ENCODE measurements around the gene TLCD3B.

The TLCD3B gene

DNA sequence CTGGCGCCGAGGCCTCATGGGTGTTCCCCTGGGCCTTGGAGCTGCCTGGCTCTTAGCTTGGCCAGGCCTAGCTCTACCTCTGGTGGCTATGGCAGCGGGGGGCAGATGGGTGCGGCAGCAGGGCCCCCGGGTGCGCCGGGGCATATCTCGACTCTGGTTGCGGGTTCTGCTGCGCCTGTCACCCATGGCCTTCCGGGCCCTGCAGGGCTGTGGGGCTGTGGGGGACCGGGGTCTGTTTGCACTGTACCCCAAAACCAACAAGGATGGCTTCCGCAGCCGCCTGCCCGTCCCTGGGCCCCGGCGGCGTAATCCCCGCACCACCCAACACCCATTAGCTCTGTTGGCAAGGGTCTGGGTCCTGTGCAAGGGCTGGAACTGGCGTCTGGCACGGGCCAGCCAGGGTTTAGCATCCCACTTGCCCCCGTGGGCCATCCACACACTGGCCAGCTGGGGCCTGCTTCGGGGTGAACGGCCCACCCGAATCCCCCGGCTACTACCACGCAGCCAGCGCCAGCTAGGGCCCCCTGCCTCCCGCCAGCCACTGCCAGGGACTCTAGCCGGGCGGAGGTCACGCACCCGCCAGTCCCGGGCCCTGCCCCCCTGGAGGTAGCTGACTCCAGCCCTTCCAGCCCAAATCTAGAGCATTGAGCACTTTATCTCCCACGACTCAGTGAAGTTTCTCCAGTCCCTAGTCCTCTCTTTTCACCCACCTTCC is 43.5 kb downstream of the TLCD3B start:
- no peak for DNase-seq

DNA sequence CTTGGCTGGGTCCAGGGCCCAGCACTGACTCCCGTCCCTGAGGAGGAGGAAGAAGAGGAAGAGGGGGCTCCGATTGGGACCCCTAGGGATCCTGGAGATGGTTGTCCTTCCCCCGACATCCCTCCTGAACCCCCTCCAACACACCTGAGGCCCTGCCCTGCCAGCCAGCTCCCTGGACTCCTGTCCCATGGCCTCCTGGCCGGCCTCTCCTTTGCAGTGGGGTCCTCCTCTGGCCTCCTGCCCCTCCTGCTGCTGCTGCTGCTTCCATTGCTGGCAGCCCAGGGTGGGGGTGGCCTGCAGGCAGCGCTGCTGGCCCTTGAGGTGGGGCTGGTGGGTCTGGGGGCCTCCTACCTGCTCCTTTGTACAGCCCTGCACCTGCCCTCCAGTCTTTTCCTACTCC is 44.1 kb downstream of the TLCD3B start:
- DNase-seq = no peak

- DNase-seq = no peak
Measured at GRCh38 chr16:29986231-29986630, 44.8 kb downstream of the TLCD3B start.

DNA sequence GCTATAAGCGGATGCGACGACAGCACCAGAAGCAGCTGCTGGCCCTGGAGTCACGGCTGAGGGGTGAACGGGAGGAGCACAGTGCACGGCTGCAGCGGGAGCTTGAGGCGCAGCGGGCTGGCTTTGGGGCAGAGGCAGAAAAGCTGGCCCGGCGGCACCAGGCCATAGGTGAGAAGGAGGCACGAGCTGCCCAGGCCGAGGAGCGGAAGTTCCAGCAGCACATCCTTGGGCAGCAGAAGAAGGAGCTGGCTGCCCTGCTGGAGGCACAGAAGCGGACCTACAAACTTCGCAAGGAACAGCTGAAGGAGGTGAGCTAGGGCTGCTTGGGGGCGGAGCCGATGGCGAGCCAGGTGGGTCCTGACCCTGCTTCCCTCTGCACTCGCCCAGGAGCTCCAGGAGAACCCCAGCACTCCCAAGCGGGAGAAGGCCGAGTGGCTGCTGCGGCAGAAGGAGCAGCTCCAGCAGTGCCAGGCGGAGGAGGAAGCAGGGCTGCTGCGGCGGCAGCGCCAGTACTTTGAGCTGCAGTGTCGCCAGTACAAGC is 45.7 kb downstream of the TLCD3B start:
- no peak for DNase-seq

GRCh38 chr16:29984764-29985147 is 46.3 kb downstream of the TLCD3B start:
- DNase-seq = no peak

GRCh38 chr16:29984137-29984763 is 46.8 kb downstream of the TLCD3B start:
- DNase-seq = no peak

- DNase-seq = no peak
Measured at GRCh38 chr16:29983420-29984136, 47.5 kb downstream of the TLCD3B start.

DNA sequence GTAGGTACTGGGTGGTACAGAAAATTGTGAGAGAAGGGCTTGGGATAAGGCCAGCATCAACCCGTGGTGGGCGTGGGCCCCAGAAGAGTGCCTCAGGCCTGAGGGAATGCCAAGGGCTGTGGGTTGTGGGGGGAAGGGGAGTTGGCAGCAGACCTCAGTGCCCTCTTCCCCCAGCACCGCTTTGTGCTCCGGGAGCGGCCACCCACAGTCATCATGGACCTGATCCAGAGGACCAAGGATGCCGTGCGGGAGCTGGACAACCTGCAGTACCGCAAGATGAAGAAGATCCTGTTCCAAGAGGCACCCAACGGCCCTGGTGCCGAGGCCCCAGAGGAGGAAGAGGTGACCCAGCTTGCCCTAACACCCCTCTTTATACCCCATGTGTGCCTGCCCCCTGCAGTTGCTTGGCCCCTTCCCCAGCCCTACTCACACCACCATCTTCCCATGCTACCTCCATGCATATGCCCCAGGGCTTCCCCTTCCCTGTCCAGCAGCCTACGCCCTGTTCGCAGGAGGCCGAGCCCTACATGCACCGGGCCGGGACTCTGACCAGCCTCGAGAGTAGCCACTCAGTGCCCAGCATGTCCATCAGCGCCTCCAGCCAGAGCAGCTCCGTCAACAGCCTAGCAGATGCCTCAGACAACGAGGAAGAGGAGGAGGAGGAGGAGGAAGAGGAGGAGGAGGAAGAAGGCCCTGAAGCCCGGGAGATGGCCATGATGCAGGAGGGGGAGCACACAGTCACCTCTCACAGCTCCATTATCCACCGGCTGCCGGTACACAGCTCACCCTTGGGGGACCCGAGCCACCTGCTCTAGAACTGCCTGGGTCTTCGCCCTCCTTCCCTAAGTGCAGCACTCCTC is 48.3 kb downstream of the TLCD3B start:
- DNase-seq = no peak

DNA sequence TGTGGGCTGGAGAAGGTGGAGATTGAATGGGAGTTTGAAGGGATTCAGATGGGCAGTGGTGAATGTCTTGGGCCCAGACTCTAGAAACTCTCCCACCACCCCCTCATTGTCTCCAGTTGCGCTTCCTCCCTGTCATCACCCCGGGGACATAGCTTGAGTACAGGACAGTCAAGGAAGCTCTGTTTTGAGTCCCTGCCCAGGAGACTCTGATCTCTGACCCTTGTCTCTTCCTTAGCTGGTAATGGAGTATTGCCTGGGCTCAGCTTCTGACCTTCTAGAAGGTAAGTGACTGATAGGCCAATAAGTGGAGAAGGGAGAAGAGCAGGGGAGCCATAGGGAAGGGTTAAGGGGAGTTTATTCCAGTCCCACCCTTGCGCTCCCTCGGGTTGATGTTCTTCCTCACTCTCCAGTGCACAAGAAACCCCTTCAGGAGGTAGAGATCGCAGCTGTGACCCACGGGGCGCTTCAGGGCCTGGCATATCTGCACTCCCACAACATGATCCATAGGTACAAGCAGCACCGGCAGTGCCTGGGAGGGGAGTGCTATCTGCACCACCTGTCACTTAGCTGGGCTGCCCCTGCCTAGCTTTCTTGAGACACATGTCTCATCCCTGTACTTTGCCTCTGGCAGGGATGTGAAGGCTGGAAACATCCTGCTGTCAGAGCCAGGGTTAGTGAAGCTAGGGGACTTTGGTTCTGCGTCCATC is 52.4 kb downstream of the TLCD3B start:
- DNase-seq = no peak

DNA sequence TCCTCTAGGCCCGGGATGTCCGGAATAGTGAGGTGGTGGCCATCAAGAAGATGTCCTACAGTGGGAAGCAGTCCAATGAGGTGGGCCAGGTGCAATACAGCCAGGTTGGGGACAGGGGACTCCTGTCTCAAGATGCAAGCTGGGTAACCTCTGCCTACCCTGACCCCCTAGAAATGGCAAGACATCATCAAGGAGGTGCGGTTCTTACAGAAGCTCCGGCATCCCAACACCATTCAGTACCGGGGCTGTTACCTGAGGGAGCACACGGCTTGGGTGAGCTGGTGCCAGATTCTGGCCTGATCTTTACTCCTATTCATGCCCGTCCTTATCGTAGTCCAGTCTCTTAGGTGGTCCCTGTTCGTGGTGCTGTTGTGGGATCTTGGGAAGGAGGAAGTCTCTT is 53.0 kb downstream of the TLCD3B start:
- no peak for DNase-seq

GRCh38 chr16:29977063-29977825 is 53.8 kb downstream of the TLCD3B start:
- no peak for DNase-seq

DNA sequence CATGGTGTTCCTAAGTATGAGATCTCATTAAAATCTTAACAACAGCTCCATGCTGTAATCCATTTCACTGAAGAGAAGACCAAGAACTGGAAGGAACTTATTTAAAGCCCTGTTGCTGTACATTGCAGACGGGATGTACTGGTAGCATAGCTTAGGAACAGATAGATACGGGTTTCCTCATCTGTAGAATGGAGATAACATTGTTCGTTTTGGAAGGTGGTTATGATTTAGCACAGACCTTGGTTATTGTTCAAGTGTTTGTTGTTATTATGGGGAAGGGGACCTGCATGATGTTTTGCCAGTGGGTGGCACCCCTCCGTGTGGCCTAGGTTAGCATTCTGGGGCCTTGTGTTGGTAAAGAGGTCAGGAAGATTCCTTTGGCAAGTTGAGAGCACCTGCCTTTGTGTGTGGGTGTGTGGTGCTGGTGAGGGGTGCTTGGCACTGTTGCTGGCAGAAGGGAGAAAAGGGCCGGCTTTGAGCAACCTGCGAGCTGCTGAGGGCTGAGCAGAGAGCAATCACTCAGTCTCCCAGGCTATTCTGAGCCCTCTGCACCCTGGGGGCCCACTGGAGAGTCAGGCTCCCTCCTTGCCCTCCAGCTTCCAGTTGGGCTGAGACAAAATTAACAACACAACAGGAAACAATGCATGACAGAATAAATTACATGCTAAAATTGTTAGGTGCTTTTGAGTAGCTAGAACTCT is 55.1 kb downstream of the TLCD3B start:
- no peak for DNase-seq

DNA sequence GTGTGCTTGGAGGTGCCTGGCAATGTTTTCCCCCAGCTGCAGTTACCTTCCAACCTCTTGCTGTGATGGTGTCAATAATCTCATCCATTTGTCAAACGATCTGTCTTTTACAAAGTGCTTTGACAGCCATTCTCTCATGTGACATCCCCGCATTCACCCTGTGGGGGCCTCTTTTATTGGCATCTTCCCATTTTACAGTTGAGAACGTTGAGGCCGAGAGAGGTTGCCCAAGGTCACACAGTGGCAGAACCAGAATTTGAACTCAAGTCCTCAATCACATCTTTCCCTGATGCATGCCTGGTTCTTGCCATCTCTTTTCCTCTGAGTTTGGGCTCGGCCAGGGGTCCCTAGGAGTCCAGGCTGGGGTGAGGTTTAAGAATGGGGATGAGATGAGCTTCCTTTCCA is 55.9 kb downstream of the TLCD3B start:
- DNase-seq = no peak
